Activated CD8-positive, alpha-beta T cell treated with anti-CD3 and anti-CD28 coated beads, Interleukin-2, amount 10 ng/mL, durations not matched to agents 7 days and 5 days (primary cell): ENCODE results near the gene CPVL. TPM values are rescaled to one million over a fixed set of nuclear protein-coding genes. Genes with fewer than 3 reads are reported as not detected.
A peak's percentile ranks its signal among the peaks of the same experiment; 100 is the strongest.

Experiments used
- ATAC-seq: fragments of 150-1000 bp; cut with Tn5 transposase; one replicate; pipeline ENCODE4 v1.10.0; 2021; ENCODE audit warnings: moderate library complexity
- CTCF ChIA-PET: fragments of 350-600 bp; sonication (Branson Sonifier 250); formaldehyde crosslinking; loops from one replicate; lab custom pipeline; 2021; ENCODE audit warnings: antibody characterized with exemption; lab: Charles Lee
- POLR2A ChIA-PET: fragments of 350-600 bp; sonication (Branson Sonifier 250); formaldehyde crosslinking; loops from one replicate; lab custom pipeline; 2021; ENCODE audit warnings: antibody characterized with exemption; lab: Charles Lee
- DNase-seq: peaks from one replicate; pipeline ENCODE4 v3.0.0-alpha.2; 2020
- H3K27ac Mint-ChIP-seq: one replicate; pipeline ENCODE4 v1.8.0; 2021; ENCODE audit warnings: mild to moderate bottlenecking, mixed read lengths
- H3K27me3 Mint-ChIP-seq: one replicate; pipeline ENCODE4 v1.8.0; 2021; ENCODE audit warnings: low read depth, mixed read lengths
- H3K36me3 Mint-ChIP-seq: one replicate; pipeline ENCODE4 v1.8.0; 2021; ENCODE audit warnings: low read depth, mixed read lengths
- H3K4me1 Mint-ChIP-seq: one replicate; pipeline ENCODE4 v1.8.0; 2021; ENCODE audit warnings: low read depth, mixed read lengths
- H3K4me3 Mint-ChIP-seq: one replicate; pipeline ENCODE4 v1.8.0; 2021; ENCODE audit warnings: mild to moderate bottlenecking, mixed read lengths
- H3K9me3 Mint-ChIP-seq: one replicate; pipeline ENCODE4 v1.8.0; 2022; ENCODE audit warnings: mixed read lengths; ENCODE audit not compliant: insufficient read depth
- total RNA-seq, 2 experiments: library from RNA; stranded (reverse); gene quantifications; one replicate each; pipeline ENCODE4 v1.2.3, GENCODE V29; 2021

CPVL gene
- total RNA-seq, 2 experiments from 2014 or later = not detected

GRCh38 chr7:29053105-29053872 lies 93.0 kb downstream of the CPVL start:
- DNase-seq (no peak), ATAC-seq (no peak)
- Mint-ChIP-seq H3K27me3 (peaks cover 9% of the 10 kb centered on the region), H3K27ac (no peak overlapping the region), H3K4me3 (no peak overlapping the region), H3K9me3 (no peaks in the 10 kb centered on the region), H3K36me3 (no peaks in the 10 kb centered on the region), H3K4me1 (no peaks in the 10 kb centered on the region)
- ChIA-PET CTCF (no interaction called here), POLR2A (no interaction called here)

- ATAC-seq (no peak), DNase-seq (no peak)
- CTCF ChIA-PET = no interaction called here
- H3K36me3 Mint-ChIP-seq = no peaks in the 10 kb centered on the region
- no peak overlapping the region for H3K4me3 Mint-ChIP-seq
- H3K9me3 Mint-ChIP-seq = no peaks in the 10 kb centered on the region
- no peaks in the 10 kb centered on the region for H3K4me1 Mint-ChIP-seq
- no peak overlapping the region for H3K27ac Mint-ChIP-seq
- peaks cover 7% of the 10 kb centered on the region for H3K27me3 Mint-ChIP-seq
- POLR2A ChIA-PET = no interaction called here
Observed at GRCh38 chr7:29046978-29047377, 99.4 kb downstream of the CPVL start.

- Mint-ChIP-seq H3K27ac (no peak overlapping the region), H3K4me3 (no peak overlapping the region), H3K36me3 (no peaks in the 10 kb centered on the region), H3K9me3 (no peaks in the 10 kb centered on the region), H3K4me1 (no peaks in the 10 kb centered on the region), H3K27me3 (peaks cover 7% of the 10 kb centered on the region)
- CTCF ChIA-PET = interaction anchor here (1.1 kb wide), 1 partner anchor 125 kb away, joined by 3 read pairs; no protein-coding TSS in a partner anchor
- ATAC-seq (no peak), DNase-seq (no peak)
- POLR2A ChIA-PET = no interaction called here
Observed at GRCh38 chr7:29045258-29046086, 100.9 kb downstream of the CPVL start.

GRCh38 chr7:29044554-29044953 lies 101.8 kb downstream of the CPVL start:
- no peaks in the 10 kb centered on the region for H3K36me3 Mint-ChIP-seq
- H3K27me3 Mint-ChIP-seq = peaks cover 4% of the 10 kb centered on the region
- H3K27ac Mint-ChIP-seq = no peak overlapping the region
- no peaks in the 10 kb centered on the region for H3K4me1 Mint-ChIP-seq
- H3K4me3 Mint-ChIP-seq = no peak overlapping the region
- ChIA-PET CTCF (no interaction called here), POLR2A (no interaction called here)
- no peak for DNase-seq
- no peak for ATAC-seq
- H3K9me3 Mint-ChIP-seq = no peaks in the 10 kb centered on the region

- no peaks in the 10 kb centered on the region for H3K4me1 Mint-ChIP-seq
- H3K36me3 Mint-ChIP-seq = no peaks in the 10 kb centered on the region
- POLR2A ChIA-PET = no interaction called here
- no peaks in the 10 kb centered on the region for H3K9me3 Mint-ChIP-seq
- H3K4me3 Mint-ChIP-seq = no peak overlapping the region
- ATAC-seq (no peak), DNase-seq (no peak)
- H3K27ac Mint-ChIP-seq = no peak overlapping the region
- CTCF ChIA-PET = no interaction called here
- H3K27me3 Mint-ChIP-seq = no peaks in the 10 kb centered on the region
Observed at GRCh38 chr7:29043576-29043975, 102.8 kb downstream of the CPVL start.

- POLR2A ChIA-PET = no interaction called here
- H3K9me3 Mint-ChIP-seq = no peaks in the 10 kb centered on the region
- CTCF ChIA-PET = interaction anchor here (1.0 kb wide), 1 partner anchor 9 kb away, joined by 3 read pairs; no protein-coding TSS in a partner anchor
- H3K4me1 Mint-ChIP-seq = no peaks in the 10 kb centered on the region
- H3K36me3 Mint-ChIP-seq = no peaks in the 10 kb centered on the region
- ATAC-seq = no peak
- no peaks in the 10 kb centered on the region for H3K27me3 Mint-ChIP-seq
- no peak for DNase-seq
- H3K4me3 Mint-ChIP-seq = no peak overlapping the region
- no peak overlapping the region for H3K27ac Mint-ChIP-seq
Observed at GRCh38 chr7:29042824-29043231, 103.5 kb downstream of the CPVL start.

GRCh38 chr7:29041991-29042390 lies 104.3 kb downstream of the CPVL start:
- H3K4me1 Mint-ChIP-seq = no peaks in the 10 kb centered on the region
- ChIA-PET POLR2A (no interaction called here), CTCF (interaction anchor here (1.0 kb wide), 1 partner anchor 8 kb away, joined by 3 read pairs; no protein-coding TSS in a partner anchor)
- ATAC-seq (no peak), DNase-seq (no peak)
- no peak overlapping the region for H3K27ac Mint-ChIP-seq
- H3K27me3 Mint-ChIP-seq = no peaks in the 10 kb centered on the region
- H3K9me3 Mint-ChIP-seq = no peaks in the 10 kb centered on the region
- no peaks in the 10 kb centered on the region for H3K36me3 Mint-ChIP-seq
- H3K4me3 Mint-ChIP-seq = no peak overlapping the region

GRCh38 chr7:29040579-29040925 lies 105.8 kb downstream of the CPVL start:
- H3K27ac Mint-ChIP-seq = no peak overlapping the region
- ATAC-seq = no peak
- POLR2A ChIA-PET = no interaction called here
- DNase-seq = no peak
- no peaks in the 10 kb centered on the region for H3K36me3 Mint-ChIP-seq
- H3K27me3 Mint-ChIP-seq = no peaks in the 10 kb centered on the region
- H3K4me3 Mint-ChIP-seq = no peak overlapping the region
- CTCF ChIA-PET = no interaction called here
- no peaks in the 10 kb centered on the region for H3K9me3 Mint-ChIP-seq
- peaks cover 2% of the 10 kb centered on the region for H3K4me1 Mint-ChIP-seq

- H3K36me3 Mint-ChIP-seq = no peaks in the 10 kb centered on the region
Observed at GRCh38 chr7:29039821-29040578, 106.3 kb downstream of the CPVL start.

GRCh38 chr7:29038463-29038862 lies 107.9 kb downstream of the CPVL start:
- ChIA-PET POLR2A (no interaction called here), CTCF (no interaction called here)
- Mint-ChIP-seq H3K4me1 (peaks cover 2% of the 10 kb centered on the region), H3K27ac (no peak overlapping the region), H3K36me3 (no peaks in the 10 kb centered on the region), H3K4me3 (no peak overlapping the region), H3K9me3 (no peaks in the 10 kb centered on the region), H3K27me3 (no peaks in the 10 kb centered on the region)
- ATAC-seq = no peak
- no peak for DNase-seq

More at GRCh38 chr7:29039821-29040578, 106.3 kb downstream of the CPVL start:
- Mint-ChIP-seq H3K4me1 (peaks cover 2% of the 10 kb centered on the region), H3K4me3 (no peak overlapping the region), H3K27me3 (no peaks in the 10 kb centered on the region), H3K9me3 (no peaks in the 10 kb centered on the region), H3K27ac (no peak overlapping the region)
- DNase-seq (no peak), ATAC-seq (no peak)
- CTCF ChIA-PET = no interaction called here
- POLR2A ChIA-PET = no interaction called here

GRCh38 chr7:29035044-29035740 lies 111.1 kb downstream of the CPVL start:
- CTCF ChIA-PET = no interaction called here
- Mint-ChIP-seq H3K27ac (no peak overlapping the region), H3K27me3 (no peaks in the 10 kb centered on the region), H3K4me3 (no peak overlapping the region), H3K9me3 (no peaks in the 10 kb centered on the region), H3K36me3 (no peaks in the 10 kb centered on the region), H3K4me1 (peaks cover 2% of the 10 kb centered on the region)
- DNase-seq (peak; percentile 19), ATAC-seq (no peak)
- POLR2A ChIA-PET = no interaction called here
